HCT116 (cell line): ENCODE measurements around the gene GARIN5B. TPM values are rescaled to one million over a fixed set of nuclear protein-coding genes. Genes with fewer than 3 reads are reported as not detected.

Experiments used
- ATAC-seq: fragments of 200-7000 bp; cut with Tn5 transposase; 2 replicates; pipeline ENCODE4 v1.9.1; 2020; ENCODE audit warnings: mild to moderate bottlenecking, moderate library complexity
- BruUV-seq: library from RNA; stranded (reverse); fragments of 400-500 nt; replicated peaks from 2 replicates; lab custom pipeline; 2021; lab: Mats Ljungman, UMichigan
- CTCF ChIA-PET: fragments of 300-600 bp; sonication (Branson Sonifier 250); formaldehyde crosslinking; loops from one replicate; lab custom pipeline; 2021; ENCODE audit warnings: antibody characterized with exemption; lab: Charles Lee
- POLR2A ChIA-PET: fragments of 300-600, 350-600 bp; sonication (Branson Sonifier 250); formaldehyde crosslinking; loops from one replicate; lab custom pipeline; 2021; ENCODE audit warnings: antibody characterized with exemption; lab: Charles Lee
- RAD21 ChIA-PET, 2 experiments: fragments of 300-600 bp; sonication (Branson Sonifier 250); formaldehyde crosslinking; loops; one replicate each; lab custom pipeline; 2023; ENCODE audit warnings: low total read pairs in 2 of 2; ENCODE audit not compliant: uncharacterized antibody in 2 of 2, unreplicated experiment in 2 of 2, low non-redundant PET in 1 of 2; lab: Charles Lee
- DNase-seq: peaks from one replicate; pipeline ENCODE4 v3.0.0-alpha.2; 2010; ENCODE audit warnings: low read depth, low spot score
- H2AFZ ChIP-seq: fragments of 200-600 bp; shearing (Covaris generic), sonication (generic); 2 replicates; pipeline ENCODE4 v1.6.1; 2017; ENCODE audit warnings: low read depth, mixed run types, mixed read lengths, antibody characterized with exemption, low read length; ENCODE audit not compliant: poor library complexity, severe bottlenecking
- H3K27ac ChIP-seq: 2 replicates; pipeline ENCODE4 v1.5.1; 2012; ENCODE audit warnings: low read depth, low read length
- H3K27me3 ChIP-seq: fragments of 200-600 bp; sonication (generic); 2 replicates; pipeline ENCODE4 v1.6.1; 2016; ENCODE audit warnings: mixed run types, low read length, mixed read lengths; ENCODE audit not compliant: insufficient read depth
- H3K36me3 ChIP-seq, 2 experiments: fragments of 200-500 bp in 1 of 2; fragments of 200-600 bp in 1 of 2; sonication (Bioruptor generic) in 1 of 2; sonication (generic) in 1 of 2; 2 replicates each; pipeline versions ENCODE4 v1.5.1 to v1.6.1; 2014 to 2016; ENCODE audit warnings: low read length in 2 of 2, inconsistent platforms in 1 of 2, mixed read lengths in 1 of 2, mixed run types in 1 of 2; ENCODE audit not compliant: insufficient read depth in 2 of 2, control insufficient read depth in 1 of 2
- H3K4me1 ChIP-seq, 2 experiments: fragments of 200-600 bp in 1 of 2; sonication (generic) in 1 of 2; 2 replicates each; pipeline versions ENCODE4 v1.5.1 to v1.6.1; 2012 to 2017; ENCODE audit warnings: low read length in 2 of 2, inconsistent platforms in 1 of 2, mild to moderate bottlenecking in 1 of 2, mixed read lengths in 1 of 2, mixed run types in 1 of 2, moderate library complexity in 1 of 2; ENCODE audit not compliant: insufficient read depth in 2 of 2, control insufficient read depth in 1 of 2
- H3K4me2 ChIP-seq: fragments of 200-600 bp; sonication (generic); 2 replicates; pipeline ENCODE4 v1.6.1; 2017; ENCODE audit warnings: mixed run types, low read length, mixed read lengths
- H3K4me3 ChIP-seq, 2 experiments: fragments of 200-600 bp in 1 of 2; sonication (generic) in 1 of 2; replicated peaks in 1 of 2; 2 replicates each; pipeline ENCODE4 v1.5.1; 2011 to 2016; ENCODE audit warnings: low read length in 2 of 2, control low read depth in 1 of 2, low read depth in 1 of 2, mild to moderate bottlenecking in 1 of 2, mixed read lengths in 1 of 2, mixed run types in 1 of 2
- H3K79me2 ChIP-seq: fragments of 200-600 bp; sonication (generic); 2 replicates; pipeline ENCODE4 v1.6.1; 2017; ENCODE audit warnings: mild to moderate bottlenecking, mixed run types, low read length, moderate library complexity, mixed read lengths; ENCODE audit not compliant: insufficient read depth
- H3K9ac ChIP-seq: fragments of 200-600 bp; sonication (generic); 2 replicates; pipeline ENCODE4 v1.6.1; 2016; ENCODE audit warnings: low read length, mixed read lengths
- H3K9me2 ChIP-seq: fragments of 200-600 bp; sonication (generic), shearing (Covaris generic); 2 replicates; pipeline ENCODE4 v1.6.1; 2017; ENCODE audit warnings: mixed run types, mild to moderate bottlenecking, moderate library complexity; ENCODE audit not compliant: insufficient read depth
- H3K9me3 ChIP-seq, 2 experiments: fragments of 200-500 bp in 1 of 2; fragments of 200-600 bp in 1 of 2; sonication (Bioruptor generic) in 1 of 2; sonication (generic) in 1 of 2; 2 replicates each; pipeline ENCODE4 v1.6.1; 2014 to 2017; ENCODE audit warnings: low read length in 2 of 2, mixed read lengths in 2 of 2, inconsistent platforms in 1 of 2, low read depth in 1 of 2, mild to moderate bottlenecking in 1 of 2, mixed run types in 1 of 2, moderate library complexity in 1 of 2; ENCODE audit not compliant: control insufficient read depth in 1 of 2, insufficient read depth in 1 of 2
- H4K20me1 ChIP-seq: fragments of 200-600 bp; sonication (generic), shearing (Covaris generic); 2 replicates; pipeline ENCODE4 v1.6.1; 2017; ENCODE audit warnings: mixed run types, mild to moderate bottlenecking, moderate library complexity; ENCODE audit not compliant: insufficient read depth
- EGR1 ChIP-seq: IDR thresholded peaks from 2 replicates; pipeline ENCODE4 v1.6.1; 2012; ENCODE audit warnings: low read depth
- EZH2phosphoT487 ChIP-seq: fragments of 200-600 bp; IDR thresholded peaks from 2 replicates; pipeline ENCODE4 v1.6.1; 2018; ENCODE audit warnings: antibody characterized with exemption, borderline replicate concordance
- JUND ChIP-seq: IDR thresholded peaks from 2 replicates; pipeline ENCODE4 v1.6.1; 2012
- POLR2AphosphoS5 ChIP-seq: IDR thresholded peaks from 2 replicates; pipeline ENCODE4 v1.6.1; 2011; ENCODE audit warnings: mild to moderate bottlenecking, low read depth, low read length, moderate library complexity
- RAD21 ChIP-seq: IDR thresholded peaks from 2 replicates; pipeline ENCODE4 v1.6.1; 2012; ENCODE audit warnings: low read depth, mild to moderate bottlenecking
- SP1 ChIP-seq: IDR thresholded peaks from 2 replicates; pipeline ENCODE4 v1.6.1; 2012; ENCODE audit warnings: low read depth
- SRF ChIP-seq: IDR thresholded peaks from 2 replicates; pipeline ENCODE4 v1.6.1; 2012; ENCODE audit warnings: low read depth
- TCF7L2 ChIP-seq: IDR thresholded peaks from 2 replicates; pipeline ENCODE4 v1.7.0; 2011; ENCODE audit warnings: borderline replicate concordance, inconsistent platforms; ENCODE audit not compliant: insufficient read depth, insufficient read length; ENCODE audit errors: extremely low read depth
- ZFX ChIP-seq: fragments of 450-650 bp; IDR thresholded peaks from 2 replicates; pipeline ENCODE4 v1.6.1; 2017
- ZNF274 ChIP-seq: fragments of 200-500 bp; sonication (Bioruptor generic); IDR thresholded peaks from 2 replicates; pipeline ENCODE4 v1.6.1; 2014; ENCODE audit warnings: mild to moderate bottlenecking, low read depth, low read length, inconsistent platforms
- intact Hi-C: fragments of 100-400 bp; cut with micrococcal nuclease; formaldehyde crosslinking; loops from 2 replicates; pipeline ENCODE4 v1.10.0; 2022
- total RNA-seq: library from RNA; stranded (reverse); gene quantifications from one replicate; pipeline ENCODE4 v1.2.1, GENCODE V29; 2021; ENCODE audit not compliant: unreplicated experiment
- TF ChIP-seq, protein P1 (sequence below): IDR thresholded peaks from 2 replicates; pipeline ENCODE4 v1.6.1; 2012
- TF ChIP-seq, protein P2 (sequence below), 3 experiments: fragments of 200-600 bp in 1 of 3; sonication (generic) in 1 of 3; IDR thresholded peaks in 2 of 3; conservative IDR thresholded peaks in 1 of 3; 2 replicates each; pipeline ENCODE4 v1.5.1; 2012 to 2017; ENCODE audit warnings: low read depth in 2 of 3, low read length in 2 of 3, antibody characterized with exemption in 1 of 3, borderline replicate concordance in 1 of 3, control low read depth in 1 of 3, mild to moderate bottlenecking in 1 of 3, mixed read lengths in 1 of 3, mixed run types in 1 of 3, moderate library complexity in 1 of 3; ENCODE audit not compliant: insufficient read depth in 1 of 3
- TF ChIP-seq, protein P3 (sequence below): IDR thresholded peaks from 2 replicates; pipeline ENCODE4 v1.6.1; 2012; ENCODE audit warnings: low read depth
- TF ChIP-seq, protein P4 (sequence below): IDR thresholded peaks from 2 replicates; pipeline ENCODE4 v1.6.1; 2011; ENCODE audit warnings: mild to moderate bottlenecking, low read length, moderate library complexity; ENCODE audit not compliant: insufficient replicate concordance; ENCODE audit errors: extremely low read depth

Gene GARIN5B
- total RNA-seq, 1 experiment from 2014 or later, result not detected

DNA sequence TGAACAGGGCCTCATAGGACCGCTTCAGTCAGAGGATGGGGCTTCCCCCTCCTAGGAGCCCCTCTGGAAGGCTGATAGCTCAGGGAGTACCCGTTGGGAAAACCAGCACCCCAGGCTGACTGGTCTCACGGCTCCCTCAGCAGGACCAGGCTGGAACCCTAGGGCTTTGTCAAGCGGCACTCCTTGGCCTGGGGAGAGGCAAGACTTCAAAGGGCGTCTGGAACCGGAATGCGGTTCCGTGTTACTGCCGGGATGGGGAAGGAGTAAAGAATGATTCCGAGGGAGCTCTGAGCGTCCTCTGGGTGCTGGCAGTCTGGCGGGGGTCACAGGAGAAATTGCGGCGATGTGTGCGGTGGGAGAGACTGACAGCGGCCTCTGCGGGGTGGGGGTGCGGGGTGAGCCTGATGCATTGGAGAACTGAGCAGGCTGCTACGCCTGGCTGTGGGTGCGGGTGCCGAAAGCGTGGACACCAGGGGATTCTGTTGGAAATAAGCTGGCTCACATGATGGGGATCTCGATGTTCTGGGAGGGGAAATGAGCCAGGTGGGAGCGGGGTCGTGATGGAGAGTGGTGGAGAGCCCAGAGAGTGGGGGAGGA is 10.4 kb downstream of the GARIN5B start:
- CTCF ChIA-PET, result no interaction called here
- Histone ChIP-seq H3K9me2 (no peaks in the 10 kb centered on the region), H3K4me3 (no peak overlapping the region), H3K36me3 (no peaks in the 10 kb centered on the region), H3K4me2 (peak overlapping the region; percentile 92), H3K79me2 (no peaks in the 10 kb centered on the region), H3K9me3 (no peaks in the 10 kb centered on the region), H3K27me3 (no peaks in the 10 kb centered on the region), H3K9ac (no peak overlapping the region), H4K20me1 (no peaks in the 10 kb centered on the region), H3K27ac (no peak overlapping the region), H3K4me1 (peaks cover 2 to 42% of the 10 kb centered on the region in 2 experiments; a peak in 3 of 4 replicates), H2AFZ (no peak overlapping the region)
- RAD21 ChIA-PET, result no interaction called here
- ATAC-seq (no peak), DNase-seq (no peak)
- TF ChIP-seq EGR1 (no peak), TCF7L2 (no peak), EZH2phosphoT487 (no peak), ZFX (no peak), RAD21 (no peak), SRF (no peak), ZNF274 (no peak), JUND (no peak), POLR2AphosphoS5 (no peak), SP1 (no peak)
- TF ChIP-seq, protein P1, sequence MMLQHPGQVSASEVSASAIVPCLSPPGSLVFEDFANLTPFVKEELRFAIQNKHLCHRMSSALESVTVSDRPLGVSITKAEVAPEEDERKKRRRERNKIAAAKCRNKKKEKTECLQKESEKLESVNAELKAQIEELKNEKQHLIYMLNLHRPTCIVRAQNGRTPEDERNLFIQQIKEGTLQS, result no peak
- TF ChIP-seq, protein P2, sequence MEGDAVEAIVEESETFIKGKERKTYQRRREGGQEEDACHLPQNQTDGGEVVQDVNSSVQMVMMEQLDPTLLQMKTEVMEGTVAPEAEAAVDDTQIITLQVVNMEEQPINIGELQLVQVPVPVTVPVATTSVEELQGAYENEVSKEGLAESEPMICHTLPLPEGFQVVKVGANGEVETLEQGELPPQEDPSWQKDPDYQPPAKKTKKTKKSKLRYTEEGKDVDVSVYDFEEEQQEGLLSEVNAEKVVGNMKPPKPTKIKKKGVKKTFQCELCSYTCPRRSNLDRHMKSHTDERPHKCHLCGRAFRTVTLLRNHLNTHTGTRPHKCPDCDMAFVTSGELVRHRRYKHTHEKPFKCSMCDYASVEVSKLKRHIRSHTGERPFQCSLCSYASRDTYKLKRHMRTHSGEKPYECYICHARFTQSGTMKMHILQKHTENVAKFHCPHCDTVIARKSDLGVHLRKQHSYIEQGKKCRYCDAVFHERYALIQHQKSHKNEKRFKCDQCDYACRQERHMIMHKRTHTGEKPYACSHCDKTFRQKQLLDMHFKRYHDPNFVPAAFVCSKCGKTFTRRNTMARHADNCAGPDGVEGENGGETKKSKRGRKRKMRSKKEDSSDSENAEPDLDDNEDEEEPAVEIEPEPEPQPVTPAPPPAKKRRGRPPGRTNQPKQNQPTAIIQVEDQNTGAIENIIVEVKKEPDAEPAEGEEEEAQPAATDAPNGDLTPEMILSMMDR (IDR thresholded peaks at IDR 0.05 in 2 of 3, conservative IDR thresholded peaks at IDR 0.05 in 1 of 3; ENCODE audit: borderline replicate concordance in 1 of 3, insufficient read depth in 1 of 3, low read depth in 2 of 3, low read length in 2 of 3), result no peak
- TF ChIP-seq, protein P3, sequence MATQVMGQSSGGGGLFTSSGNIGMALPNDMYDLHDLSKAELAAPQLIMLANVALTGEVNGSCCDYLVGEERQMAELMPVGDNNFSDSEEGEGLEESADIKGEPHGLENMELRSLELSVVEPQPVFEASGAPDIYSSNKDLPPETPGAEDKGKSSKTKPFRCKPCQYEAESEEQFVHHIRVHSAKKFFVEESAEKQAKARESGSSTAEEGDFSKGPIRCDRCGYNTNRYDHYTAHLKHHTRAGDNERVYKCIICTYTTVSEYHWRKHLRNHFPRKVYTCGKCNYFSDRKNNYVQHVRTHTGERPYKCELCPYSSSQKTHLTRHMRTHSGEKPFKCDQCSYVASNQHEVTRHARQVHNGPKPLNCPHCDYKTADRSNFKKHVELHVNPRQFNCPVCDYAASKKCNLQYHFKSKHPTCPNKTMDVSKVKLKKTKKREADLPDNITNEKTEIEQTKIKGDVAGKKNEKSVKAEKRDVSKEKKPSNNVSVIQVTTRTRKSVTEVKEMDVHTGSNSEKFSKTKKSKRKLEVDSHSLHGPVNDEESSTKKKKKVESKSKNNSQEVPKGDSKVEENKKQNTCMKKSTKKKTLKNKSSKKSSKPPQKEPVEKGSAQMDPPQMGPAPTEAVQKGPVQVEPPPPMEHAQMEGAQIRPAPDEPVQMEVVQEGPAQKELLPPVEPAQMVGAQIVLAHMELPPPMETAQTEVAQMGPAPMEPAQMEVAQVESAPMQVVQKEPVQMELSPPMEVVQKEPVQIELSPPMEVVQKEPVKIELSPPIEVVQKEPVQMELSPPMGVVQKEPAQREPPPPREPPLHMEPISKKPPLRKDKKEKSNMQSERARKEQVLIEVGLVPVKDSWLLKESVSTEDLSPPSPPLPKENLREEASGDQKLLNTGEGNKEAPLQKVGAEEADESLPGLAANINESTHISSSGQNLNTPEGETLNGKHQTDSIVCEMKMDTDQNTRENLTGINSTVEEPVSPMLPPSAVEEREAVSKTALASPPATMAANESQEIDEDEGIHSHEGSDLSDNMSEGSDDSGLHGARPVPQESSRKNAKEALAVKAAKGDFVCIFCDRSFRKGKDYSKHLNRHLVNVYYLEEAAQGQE, result no peak
- TF ChIP-seq, protein P4, sequence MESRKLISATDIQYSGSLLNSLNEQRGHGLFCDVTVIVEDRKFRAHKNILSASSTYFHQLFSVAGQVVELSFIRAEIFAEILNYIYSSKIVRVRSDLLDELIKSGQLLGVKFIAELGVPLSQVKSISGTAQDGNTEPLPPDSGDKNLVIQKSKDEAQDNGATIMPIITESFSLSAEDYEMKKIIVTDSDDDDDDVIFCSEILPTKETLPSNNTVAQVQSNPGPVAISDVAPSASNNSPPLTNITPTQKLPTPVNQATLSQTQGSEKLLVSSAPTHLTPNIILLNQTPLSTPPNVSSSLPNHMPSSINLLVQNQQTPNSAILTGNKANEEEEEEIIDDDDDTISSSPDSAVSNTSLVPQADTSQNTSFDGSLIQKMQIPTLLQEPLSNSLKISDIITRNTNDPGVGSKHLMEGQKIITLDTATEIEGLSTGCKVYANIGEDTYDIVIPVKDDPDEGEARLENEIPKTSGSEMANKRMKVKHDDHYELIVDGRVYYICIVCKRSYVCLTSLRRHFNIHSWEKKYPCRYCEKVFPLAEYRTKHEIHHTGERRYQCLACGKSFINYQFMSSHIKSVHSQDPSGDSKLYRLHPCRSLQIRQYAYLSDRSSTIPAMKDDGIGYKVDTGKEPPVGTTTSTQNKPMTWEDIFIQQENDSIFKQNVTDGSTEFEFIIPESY, result no peak
- intact Hi-C loops, result no loop called here
- POLR2A ChIA-PET, result interaction anchor here (1.6 kb wide), 1 partner anchor 13 kb away, joined by 6 read pairs; the partner anchor contains the start of gene KMT5C
- BruUV-seq, result no TSS peak
